Lower lobe of right lung (tissue), 2 donors: ENCODE measurements around the gene MGAT5. TPM values are rescaled to one million over a fixed set of nuclear protein-coding genes. Genes with fewer than 3 reads are reported as not detected.
"Not testable (repeated sequence)": the region's sequence is repeated elsewhere in the genome, so short reads cannot be mapped to it uniquely, and the experiment has no call there.

Experiments
- ATAC-seq, 2 donors: fragments of 200-7000 bp; cut with Tn5 transposase; one replicate each; pipeline ENCODE4 v1.9.1; 2020 to 2022; ENCODE audit warnings: mild to moderate bottlenecking in 2 of 2, moderate library complexity in 2 of 2
- DNase-seq: peaks from one replicate; pipeline ENCODE4 v3.0.0-alpha.2; 2020
- H3K27ac ChIP-seq: fragments of 200-600 bp; one replicate; pipeline ENCODE4 v1.8.0; 2022
- H3K27me3 ChIP-seq: fragments of 200-600 bp; one replicate; pipeline ENCODE4 v1.8.0; 2022; ENCODE audit warnings: low read depth
- H3K36me3 ChIP-seq: fragments of 200-600 bp; one replicate; pipeline ENCODE4 v1.8.0; 2022; ENCODE audit warnings: mild to moderate bottlenecking
- H3K4me1 ChIP-seq: fragments of 200-600 bp; one replicate; pipeline ENCODE4 v1.8.0; 2022
- H3K4me3 ChIP-seq: fragments of 200-600 bp; one replicate; pipeline ENCODE4 v1.8.0; 2022; ENCODE audit warnings: mild to moderate bottlenecking
- H3K9me3 ChIP-seq: fragments of 200-600 bp; one replicate; pipeline ENCODE4 v1.8.0; 2022
- intact Hi-C: fragments of 100-400 bp; cut with DNase I; formaldehyde crosslinking; loops from one replicate; pipeline ENCODE4 v1.11.0; 2022
- total RNA-seq: library from RNA; stranded (reverse); fragmentation: NEBNext Ultra II Directional; extraction: Animal tissue kit (Norgen Biotek cat#: 25700); gene quantifications from one replicate; pipeline ENCODE4 v1.2.1, GENCODE V29; 2021
- TF ChIP-seq, protein P1 (sequence below): fragments of 200-600 bp; IDR thresholded peaks from one replicate; pipeline ENCODE4 v1.8.0; 2022; ENCODE audit warnings: antibody characterized with exemption, mild to moderate bottlenecking
- donor health status: DM: no; HTN: yes; CAD: no; lungs with severe emphysema.

Gene MGAT5
- total RNA-seq, 1 donor from 2014 or later: 61.7 TPM

DNA sequence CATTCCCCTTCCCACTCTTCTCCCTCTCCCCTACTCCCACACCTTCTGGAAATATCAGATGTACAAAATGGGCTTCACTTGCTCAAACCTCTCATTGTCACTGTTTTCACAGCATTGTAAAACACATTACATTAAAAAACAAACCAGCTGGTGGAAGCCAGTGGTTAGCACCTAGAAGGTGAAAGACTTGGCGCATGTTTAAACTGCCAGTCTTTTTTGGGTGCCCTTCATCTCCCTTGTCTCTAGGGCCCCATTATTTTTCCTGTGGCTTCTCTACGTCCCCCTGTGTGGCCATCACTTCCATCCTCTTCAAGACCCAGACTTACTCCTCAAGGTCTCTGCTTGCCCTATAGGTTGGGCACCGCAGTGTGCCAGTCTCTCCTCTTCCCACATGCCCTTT is 34.9 kb downstream of the MGAT5 start:
- H3K27ac ChIP-seq: no peak overlapping the region

GRCh38 chr2:134289225-134289624 is 35.4 kb downstream of the MGAT5 start:
- no peak overlapping the region for H3K27ac ChIP-seq
- ATAC-seq (no peak), DNase-seq (no peak)
- H3K4me1 ChIP-seq: peaks cover 23% of the 10 kb centered on the region
- TF ChIP-seq, protein P1, sequence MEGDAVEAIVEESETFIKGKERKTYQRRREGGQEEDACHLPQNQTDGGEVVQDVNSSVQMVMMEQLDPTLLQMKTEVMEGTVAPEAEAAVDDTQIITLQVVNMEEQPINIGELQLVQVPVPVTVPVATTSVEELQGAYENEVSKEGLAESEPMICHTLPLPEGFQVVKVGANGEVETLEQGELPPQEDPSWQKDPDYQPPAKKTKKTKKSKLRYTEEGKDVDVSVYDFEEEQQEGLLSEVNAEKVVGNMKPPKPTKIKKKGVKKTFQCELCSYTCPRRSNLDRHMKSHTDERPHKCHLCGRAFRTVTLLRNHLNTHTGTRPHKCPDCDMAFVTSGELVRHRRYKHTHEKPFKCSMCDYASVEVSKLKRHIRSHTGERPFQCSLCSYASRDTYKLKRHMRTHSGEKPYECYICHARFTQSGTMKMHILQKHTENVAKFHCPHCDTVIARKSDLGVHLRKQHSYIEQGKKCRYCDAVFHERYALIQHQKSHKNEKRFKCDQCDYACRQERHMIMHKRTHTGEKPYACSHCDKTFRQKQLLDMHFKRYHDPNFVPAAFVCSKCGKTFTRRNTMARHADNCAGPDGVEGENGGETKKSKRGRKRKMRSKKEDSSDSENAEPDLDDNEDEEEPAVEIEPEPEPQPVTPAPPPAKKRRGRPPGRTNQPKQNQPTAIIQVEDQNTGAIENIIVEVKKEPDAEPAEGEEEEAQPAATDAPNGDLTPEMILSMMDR: no peak
- intact Hi-C loops: no loop called here
- H3K4me3 ChIP-seq: no peak overlapping the region
- H3K36me3 ChIP-seq: no peaks in the 10 kb centered on the region
- no peaks in the 10 kb centered on the region for H3K9me3 ChIP-seq
- no peaks in the 10 kb centered on the region for H3K27me3 ChIP-seq

More for the DNA sequence above, 34.9 kb downstream of the MGAT5 start:
- Histone ChIP-seq H3K27me3 (no peaks in the 10 kb centered on the region), H3K4me1 (peaks cover 19% of the 10 kb centered on the region), H3K36me3 (no peaks in the 10 kb centered on the region), H3K9me3 (no peaks in the 10 kb centered on the region), H3K4me3 (no peak overlapping the region)
- TF ChIP-seq, protein P1: no peak
- peak in 1 of 2 donors; percentile 21 for ATAC-seq
- intact Hi-C loops: no loop called here
- no peak for DNase-seq

GRCh38 chr2:134290358-134290757 is 36.5 kb downstream of the MGAT5 start:
- no peak overlapping the region for H3K27ac ChIP-seq
- DNase-seq (no peak), ATAC-seq (no peak)
- H3K27me3 ChIP-seq: no peaks in the 10 kb centered on the region
- H3K36me3 ChIP-seq: no peaks in the 10 kb centered on the region
- H3K9me3 ChIP-seq: no peaks in the 10 kb centered on the region
- TF ChIP-seq, protein P1: no peak
- H3K4me3 ChIP-seq: no peak overlapping the region
- intact Hi-C loops: no loop called here
- peaks cover 34% of the 10 kb centered on the region for H3K4me1 ChIP-seq

DNA sequence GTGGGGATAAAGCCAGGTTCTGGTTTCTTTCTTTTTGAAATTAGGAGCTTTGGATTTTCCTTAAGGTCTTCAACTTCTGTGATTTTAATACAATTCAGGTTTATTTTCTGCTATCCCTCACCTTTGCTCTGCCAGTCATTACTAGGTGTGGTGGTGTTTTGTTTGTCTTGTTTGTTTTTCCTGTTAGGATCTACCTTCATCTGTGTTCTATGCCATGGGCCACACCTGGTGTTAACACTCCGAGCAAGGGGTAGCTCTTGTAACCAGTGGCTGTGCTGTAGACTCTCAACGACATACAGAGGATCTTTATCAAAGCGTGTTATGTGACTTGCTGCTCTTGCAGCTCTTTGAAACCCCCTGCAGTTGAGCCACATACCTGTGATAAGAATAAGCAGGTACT is 38.6 kb downstream of the MGAT5 start:
- ATAC-seq (no peak), DNase-seq (no peak)
- peaks cover 49% of the 10 kb centered on the region for H3K4me1 ChIP-seq
- no peak overlapping the region for H3K27ac ChIP-seq
- H3K9me3 ChIP-seq: no peaks in the 10 kb centered on the region
- H3K27me3 ChIP-seq: no peaks in the 10 kb centered on the region
- TF ChIP-seq, protein P1: no peak
- no peak overlapping the region for H3K4me3 ChIP-seq
- intact Hi-C loops: no loop called here
- H3K36me3 ChIP-seq: no peaks in the 10 kb centered on the region

GRCh38 chr2:134293719-134294537 is 40.1 kb downstream of the MGAT5 start:
- Histone ChIP-seq H3K4me3 (no peak overlapping the region), H3K27ac (no peak overlapping the region), H3K36me3 (no peaks in the 10 kb centered on the region), H3K4me1 (peaks cover 49% of the 10 kb centered on the region), H3K9me3 (no peaks in the 10 kb centered on the region), H3K27me3 (no peaks in the 10 kb centered on the region)
- no peak for ATAC-seq
- TF ChIP-seq, protein P1: no peak
- no peak for DNase-seq
- intact Hi-C loops: no loop called here

GRCh38 chr2:134294598-134294997 is 40.7 kb downstream of the MGAT5 start:
- H3K27me3 ChIP-seq, intact Hi-C loops, DNase-seq, ATAC-seq, H3K9me3 ChIP-seq, H3K4me3 ChIP-seq, H3K27ac ChIP-seq, H3K36me3 ChIP-seq: not testable (repeated sequence)
- H3K4me1 ChIP-seq: peaks cover 45% of the 10 kb centered on the region
